Parathyroid adenoma (tissue), 2 donors: ENCODE results near the gene RASL11A.

Source experiments
- H2AFZ ChIP-seq: fragments of 300-600 bp; sonication (generic); one replicate; pipeline ENCODE4 v1.7.0; 2017; ENCODE audit warnings: antibody characterized with exemption, mild to moderate bottlenecking
- H3K27ac ChIP-seq: fragments of 300-600 bp; sonication (generic); one replicate; pipeline ENCODE4 v1.7.0; 2017
- H3K27me3 ChIP-seq: fragments of 300-600 bp; sonication (generic); one replicate; pipeline ENCODE4 v1.7.0; 2017; ENCODE audit warnings: low read length; ENCODE audit not compliant: control insufficient read depth, insufficient read depth
- H3K36me3 ChIP-seq: fragments of 300-600 bp; sonication (generic); one replicate; pipeline ENCODE4 v1.7.0; 2017; ENCODE audit warnings: low read length; ENCODE audit not compliant: control insufficient read depth, insufficient read depth
- H3K4me1 ChIP-seq: fragments of 300-600 bp; sonication (generic); one replicate; pipeline ENCODE4 v1.7.0; 2017; ENCODE audit warnings: control low read depth
- H3K4me2 ChIP-seq: fragments of 300-600 bp; sonication (generic); one replicate; pipeline ENCODE4 v1.7.0; 2017; ENCODE audit warnings: low read length
- H3K4me3 ChIP-seq: fragments of 300-600 bp; sonication (generic); one replicate; pipeline ENCODE4 v1.7.0; 2017; ENCODE audit warnings: low read depth, low read length
- H3K79me2 ChIP-seq: fragments of 300-600 bp; sonication (generic); one replicate; pipeline ENCODE4 v1.7.0; 2017; ENCODE audit warnings: control low read depth
- H3K9ac ChIP-seq: fragments of 300-600 bp; sonication (generic); one replicate; pipeline ENCODE4 v1.7.0; 2017; ENCODE audit warnings: mild to moderate bottlenecking
- H3K9me3 ChIP-seq: fragments of 300-600 bp; sonication (generic); one replicate; pipeline ENCODE4 v1.7.0; 2017; ENCODE audit warnings: low read length; ENCODE audit not compliant: control insufficient read depth
- TF ChIP-seq, protein P1 (sequence below): fragments of 300-600 bp; sonication (generic); IDR thresholded peaks from one replicate; pipeline ENCODE4 v1.7.0; 2017; ENCODE audit warnings: antibody characterized with exemption, mild to moderate bottlenecking
- donor health status: primary hyperparathyroidism.

RASL11A gene

DNA sequence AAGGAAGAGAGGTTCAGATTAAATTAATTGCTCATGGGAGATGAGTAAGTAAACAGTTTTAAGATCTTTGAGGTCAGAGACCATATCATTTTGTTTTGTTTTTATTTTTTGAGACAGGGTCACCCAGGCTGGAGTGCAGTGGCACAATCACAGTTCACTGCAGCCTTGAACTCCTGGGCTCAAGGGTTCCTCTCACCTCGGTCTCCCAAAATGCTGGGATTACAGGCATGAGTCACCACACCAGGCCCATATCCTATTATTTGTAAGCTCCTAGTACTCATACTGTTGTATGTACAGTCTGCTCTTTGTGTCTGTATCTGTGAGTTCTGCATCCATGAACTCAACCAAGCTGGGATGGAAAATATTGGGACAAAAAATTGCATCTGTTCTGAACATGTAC lies 6.0 kb upstream of the RASL11A start:
- no peak overlapping the region for H2AFZ ChIP-seq
- H3K4me3 ChIP-seq = no peak overlapping the region
- no peaks in the 10 kb centered on the region for H3K4me1 ChIP-seq
- no peak overlapping the region for H3K4me2 ChIP-seq
- H3K79me2 ChIP-seq = no peaks in the 10 kb centered on the region
- no peaks in the 10 kb centered on the region for H3K27me3 ChIP-seq
- H3K36me3 ChIP-seq = no peaks in the 10 kb centered on the region
- H3K9me3 ChIP-seq = no peaks in the 10 kb centered on the region
- no peak overlapping the region for H3K27ac ChIP-seq
- TF ChIP-seq, protein P1, sequence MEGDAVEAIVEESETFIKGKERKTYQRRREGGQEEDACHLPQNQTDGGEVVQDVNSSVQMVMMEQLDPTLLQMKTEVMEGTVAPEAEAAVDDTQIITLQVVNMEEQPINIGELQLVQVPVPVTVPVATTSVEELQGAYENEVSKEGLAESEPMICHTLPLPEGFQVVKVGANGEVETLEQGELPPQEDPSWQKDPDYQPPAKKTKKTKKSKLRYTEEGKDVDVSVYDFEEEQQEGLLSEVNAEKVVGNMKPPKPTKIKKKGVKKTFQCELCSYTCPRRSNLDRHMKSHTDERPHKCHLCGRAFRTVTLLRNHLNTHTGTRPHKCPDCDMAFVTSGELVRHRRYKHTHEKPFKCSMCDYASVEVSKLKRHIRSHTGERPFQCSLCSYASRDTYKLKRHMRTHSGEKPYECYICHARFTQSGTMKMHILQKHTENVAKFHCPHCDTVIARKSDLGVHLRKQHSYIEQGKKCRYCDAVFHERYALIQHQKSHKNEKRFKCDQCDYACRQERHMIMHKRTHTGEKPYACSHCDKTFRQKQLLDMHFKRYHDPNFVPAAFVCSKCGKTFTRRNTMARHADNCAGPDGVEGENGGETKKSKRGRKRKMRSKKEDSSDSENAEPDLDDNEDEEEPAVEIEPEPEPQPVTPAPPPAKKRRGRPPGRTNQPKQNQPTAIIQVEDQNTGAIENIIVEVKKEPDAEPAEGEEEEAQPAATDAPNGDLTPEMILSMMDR = no peak
- no peak overlapping the region for H3K9ac ChIP-seq

DNA sequence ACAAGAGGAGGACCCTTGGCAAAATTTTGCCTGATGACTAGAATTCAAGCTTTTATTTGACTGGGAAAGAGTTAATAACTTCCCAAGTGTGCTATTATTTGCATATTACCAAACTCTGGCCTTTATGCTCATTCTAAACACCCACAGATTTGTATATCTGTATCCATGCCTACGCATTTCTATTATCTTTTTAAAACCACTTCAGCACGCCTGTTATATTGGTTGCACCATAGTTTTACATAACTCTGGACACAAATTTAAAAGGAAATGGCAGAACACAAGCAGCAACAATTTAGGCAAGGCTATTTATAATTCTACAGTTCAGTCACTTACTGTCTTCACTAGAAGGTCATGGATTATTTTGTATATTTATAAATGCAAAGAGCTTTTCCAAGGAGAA lies 3.7 kb upstream of the RASL11A start:
- no peaks in the 10 kb centered on the region for H3K27me3 ChIP-seq
- no peak overlapping the region for H3K4me3 ChIP-seq
- no peaks in the 10 kb centered on the region for H3K36me3 ChIP-seq
- TF ChIP-seq, protein P1 = no peak
- H3K4me1 ChIP-seq = no peaks in the 10 kb centered on the region
- no peaks in the 10 kb centered on the region for H3K9me3 ChIP-seq
- H3K79me2 ChIP-seq = no peaks in the 10 kb centered on the region
- H3K27ac ChIP-seq = no peak overlapping the region
- H2AFZ ChIP-seq = no peak overlapping the region
- H3K9ac ChIP-seq = no peak overlapping the region
- H3K4me2 ChIP-seq = no peak overlapping the region

DNA sequence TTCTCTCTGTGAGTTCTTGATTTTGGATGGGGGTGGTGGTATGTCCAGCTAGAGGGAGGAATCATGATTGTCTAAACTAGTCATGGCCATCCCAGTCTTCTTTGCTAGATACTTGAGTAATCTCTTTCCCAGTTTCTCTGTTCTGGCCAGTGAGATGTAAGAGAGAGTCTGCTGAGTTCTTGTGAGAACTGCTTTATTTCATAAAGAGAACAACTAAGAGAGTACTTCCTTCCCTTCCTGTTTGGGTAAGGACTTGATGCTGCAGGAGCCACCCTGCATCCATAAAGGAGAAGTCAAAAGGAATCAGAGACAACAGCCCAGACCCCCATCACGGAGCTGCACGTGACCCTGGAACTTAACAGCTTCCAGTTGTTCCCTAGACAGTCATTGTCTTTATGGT lies 3.0 kb upstream of the RASL11A start:
- Histone ChIP-seq H3K9me3 (no peaks in the 10 kb centered on the region), H3K27ac (no peak overlapping the region), H3K4me3 (no peak overlapping the region), H3K27me3 (no peaks in the 10 kb centered on the region), H3K9ac (no peak overlapping the region), H2AFZ (no peak overlapping the region), H3K79me2 (no peaks in the 10 kb centered on the region), H3K4me1 (no peaks in the 10 kb centered on the region), H3K36me3 (no peaks in the 10 kb centered on the region), H3K4me2 (no peak overlapping the region)
- TF ChIP-seq, protein P1 = no peak

DNA sequence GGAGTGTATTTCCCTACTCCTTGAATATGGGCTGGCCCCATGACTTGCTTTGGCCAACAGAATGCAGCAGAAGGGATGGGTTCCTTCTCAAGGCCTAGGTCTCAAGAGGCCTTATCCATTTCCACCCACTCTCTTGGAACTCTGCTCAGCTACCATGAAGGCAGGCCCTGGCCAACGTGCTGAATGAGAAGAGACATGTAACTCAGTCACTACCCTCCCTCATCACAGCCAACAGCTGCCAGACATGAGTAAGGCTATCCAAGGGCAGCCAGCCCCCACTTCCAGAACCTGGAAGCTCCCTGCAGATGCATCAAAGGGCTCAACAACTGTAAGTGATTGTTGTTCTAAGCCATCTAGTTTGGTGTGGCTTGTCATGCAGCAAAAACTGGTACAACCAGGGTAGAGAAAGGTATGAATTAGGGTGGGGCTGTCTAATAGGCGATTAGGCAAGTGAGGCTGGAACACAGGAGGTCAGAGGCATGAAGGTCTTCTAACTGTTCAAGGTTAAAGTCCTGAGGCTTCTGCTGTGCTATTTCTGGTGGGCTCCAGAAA lies 1.4 kb upstream of the RASL11A start:
- Histone ChIP-seq H3K36me3 (no peaks in the 10 kb centered on the region), H3K9ac (no peak overlapping the region), H3K4me3 (no peak overlapping the region), H2AFZ (no peak overlapping the region), H3K4me1 (no peaks in the 10 kb centered on the region), H3K4me2 (no peak overlapping the region), H3K27me3 (no peaks in the 10 kb centered on the region), H3K27ac (no peak overlapping the region), H3K9me3 (no peaks in the 10 kb centered on the region), H3K79me2 (no peaks in the 10 kb centered on the region)
- TF ChIP-seq, protein P1 = no peak

DNA sequence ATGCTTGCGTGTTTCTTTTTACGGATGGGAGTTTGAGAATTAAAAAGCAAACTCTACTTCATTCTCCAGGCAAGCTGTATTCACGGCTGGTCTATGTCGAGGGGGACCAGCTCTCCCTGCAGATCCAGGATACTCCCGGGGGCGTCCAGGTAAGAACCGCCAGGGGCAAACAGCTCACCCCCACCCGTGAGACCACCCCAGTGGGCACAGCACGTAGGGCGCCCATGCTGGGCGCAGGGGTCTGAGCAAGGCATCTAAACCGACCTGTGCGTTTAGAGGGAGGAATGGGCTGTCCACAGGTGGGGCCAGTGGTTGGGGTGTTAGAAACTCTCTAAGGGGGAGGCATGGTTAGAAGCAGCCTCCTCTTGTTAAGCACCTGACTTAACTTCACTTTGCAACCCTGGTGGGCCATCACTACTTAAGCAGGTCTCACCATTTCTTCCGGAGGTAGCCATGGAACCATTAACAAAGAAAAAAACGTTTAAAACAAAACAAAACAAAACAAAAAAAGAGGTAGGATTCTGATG lies 1.0 kb downstream of the RASL11A start:
- no peaks in the 10 kb centered on the region for H3K9me3 ChIP-seq
- no peaks in the 10 kb centered on the region for H3K36me3 ChIP-seq
- H3K27me3 ChIP-seq = no peaks in the 10 kb centered on the region
- H3K4me1 ChIP-seq = no peaks in the 10 kb centered on the region
- TF ChIP-seq, protein P1 = no peak
- H3K9ac ChIP-seq = no peak overlapping the region
- peak overlapping the region; percentile 78 for H3K4me3 ChIP-seq
- H3K27ac ChIP-seq = peak overlapping the region; percentile 72
- no peaks in the 10 kb centered on the region for H3K79me2 ChIP-seq
- H3K4me2 ChIP-seq = peak overlapping the region; percentile 85
- peak overlapping the region; percentile 93 for H2AFZ ChIP-seq
